H9 (cell line): ENCODE data around the gene COL5A3. TPM values are rescaled to one million over a fixed set of nuclear protein-coding genes. Genes with fewer than 3 reads are reported as not detected.
A peak's percentile ranks its signal among the peaks of the same experiment; 100 is the strongest.

Source experiments
- DNase-seq: peaks from one replicate; pipeline ENCODE4 v3.0.0-alpha.2; 2017
- H2AFZ ChIP-seq: one replicate; pipeline ENCODE4 v1.6.1; 2013; ENCODE audit warnings: mild to moderate bottlenecking, low read length, control low read depth, moderate library complexity
- H2AK5ac ChIP-seq: 2 replicates; pipeline ENCODE4 v1.6.1; 2013; ENCODE audit warnings: low read length, control low read depth, mixed read lengths; ENCODE audit not compliant: insufficient read length
- H2BK120ac ChIP-seq: one replicate; pipeline ENCODE4 v1.6.1; 2013; ENCODE audit warnings: low read depth, mild to moderate bottlenecking, low read length, control low read depth, inconsistent platforms; ENCODE audit not compliant: poor library complexity, severe bottlenecking
- H2BK12ac ChIP-seq: 2 replicates; pipeline ENCODE4 v1.6.1; 2013; ENCODE audit warnings: low read length, control low read depth, mixed read lengths, low read depth; ENCODE audit not compliant: insufficient read length
- H2BK15ac ChIP-seq: 2 replicates; pipeline ENCODE4 v1.6.1; 2013; ENCODE audit warnings: low read depth, low read length, control low read depth
- H2BK20ac ChIP-seq: one replicate; pipeline ENCODE4 v1.6.1; 2013; ENCODE audit warnings: low read depth, mild to moderate bottlenecking, low read length, control low read depth, inconsistent platforms; ENCODE audit not compliant: poor library complexity, severe bottlenecking
- H2BK5ac ChIP-seq: 2 replicates; pipeline ENCODE4 v1.6.1; 2013; ENCODE audit warnings: low read length, control low read depth, mixed read lengths; ENCODE audit not compliant: insufficient read length
- H3K14ac ChIP-seq: 2 replicates; pipeline ENCODE4 v1.6.1; 2013; ENCODE audit warnings: low read length, control low read depth; ENCODE audit not compliant: insufficient read depth
- H3K18ac ChIP-seq: 2 replicates; pipeline ENCODE4 v1.6.1; 2013; ENCODE audit warnings: low read depth, mild to moderate bottlenecking, mixed read lengths, low read length, control low read depth; ENCODE audit not compliant: insufficient read length
- H3K23ac ChIP-seq: 2 replicates; pipeline ENCODE4 v1.6.1; 2013; ENCODE audit warnings: low read length, control low read depth, mixed read lengths, low read depth; ENCODE audit not compliant: insufficient read length
- H3K23me2 ChIP-seq: 2 replicates; pipeline ENCODE4 v1.6.1; 2013; ENCODE audit warnings: low read depth, mild to moderate bottlenecking, mixed read lengths, low read length, control low read depth; ENCODE audit not compliant: insufficient read length, poor library complexity, severe bottlenecking
- H3K27ac ChIP-seq: 2 replicates; pipeline ENCODE4 v1.5.1; 2013; ENCODE audit warnings: low read length, control low read depth, mixed read lengths, low read depth; ENCODE audit not compliant: insufficient read length
- H3K27me3 ChIP-seq: 2 replicates; pipeline ENCODE4 v1.6.1; 2013; ENCODE audit warnings: low read length, control low read depth, inconsistent platforms; ENCODE audit not compliant: insufficient read depth
- H3K4ac ChIP-seq: 2 replicates; pipeline ENCODE4 v1.6.1; 2013; ENCODE audit warnings: low read depth, mild to moderate bottlenecking, control low read depth, inconsistent platforms, low read length, moderate library complexity
- H3K4me1 ChIP-seq: 2 replicates; pipeline ENCODE4 v1.6.1; 2013; ENCODE audit warnings: low read length, control low read depth, inconsistent platforms; ENCODE audit not compliant: insufficient read depth
- H3K4me2 ChIP-seq: 2 replicates; pipeline ENCODE4 v1.6.1; 2013; ENCODE audit warnings: low read length, control low read depth, mixed read lengths; ENCODE audit not compliant: insufficient read length, insufficient read depth
- H3K56ac ChIP-seq: 2 replicates; pipeline ENCODE4 v1.6.1; 2013; ENCODE audit warnings: low read depth, mild to moderate bottlenecking, mixed read lengths, low read length, control low read depth; ENCODE audit not compliant: insufficient read length
- H3K79me1 ChIP-seq: 2 replicates; pipeline ENCODE4 v1.6.1; 2013; ENCODE audit warnings: low read depth, mild to moderate bottlenecking, moderate library complexity, low read length, control low read depth, inconsistent platforms; ENCODE audit not compliant: insufficient read depth, poor library complexity, severe bottlenecking
- H3K79me2 ChIP-seq: 2 replicates; pipeline ENCODE4 v1.6.1; 2013; ENCODE audit warnings: low read length, control low read depth, inconsistent platforms; ENCODE audit not compliant: insufficient read depth
- H3K9ac ChIP-seq: 2 replicates; pipeline ENCODE4 v1.6.1; 2013; ENCODE audit warnings: low read length, control low read depth, mixed read lengths; ENCODE audit not compliant: insufficient read length; ENCODE audit errors: extremely low read depth
- H3K9me3 ChIP-seq: one replicate; pipeline ENCODE4 v1.6.1; 2013; ENCODE audit warnings: low read depth, low read length, inconsistent platforms; ENCODE audit not compliant: control insufficient read depth
- H3T11ph ChIP-seq: one replicate; pipeline ENCODE4 v1.6.1; 2013; ENCODE audit warnings: mild to moderate bottlenecking, low read length, control low read depth, inconsistent platforms
- H4K20me1 ChIP-seq: one replicate; pipeline ENCODE4 v1.6.1; 2013; ENCODE audit not compliant: control insufficient read depth, insufficient read length, insufficient read depth
- H4K5ac ChIP-seq: 2 replicates; pipeline ENCODE4 v1.6.1; 2013; ENCODE audit warnings: low read depth, mild to moderate bottlenecking, mixed read lengths, low read length, control low read depth; ENCODE audit not compliant: insufficient read length
- H4K8ac ChIP-seq: replicated peaks from 2 replicates; pipeline ENCODE4 v1.6.1; 2013; ENCODE audit warnings: low read length, control low read depth, mixed read lengths, low read depth; ENCODE audit not compliant: insufficient read length
- H4K91ac ChIP-seq: 2 replicates; pipeline ENCODE4 v1.6.1; 2013; ENCODE audit warnings: low read depth, mild to moderate bottlenecking, moderate library complexity, mixed read lengths, low read length, control low read depth; ENCODE audit not compliant: insufficient read length
- H3K27ac Mint-ChIP-seq, 3 experiments: 2 replicates in 2 of 3; 3 replicates in 1 of 3; pipeline ENCODE4 v1.8.0; 2020 to 2021; ENCODE audit warnings: mixed read lengths in 3 of 3, mild to moderate bottlenecking in 1 of 3, moderate library complexity in 1 of 3
- H3K27me3 Mint-ChIP-seq: 2 replicates; pipeline ENCODE4 v1.8.0; 2021; ENCODE audit warnings: low read depth, mild to moderate bottlenecking, moderate library complexity, mixed read lengths
- H3K36me3 Mint-ChIP-seq, 3 experiments: 2 replicates in 2 of 3; 3 replicates in 1 of 3; pipeline ENCODE4 v1.8.0; 2020 to 2021; ENCODE audit warnings: low read depth in 3 of 3, mixed read lengths in 3 of 3; ENCODE audit not compliant: insufficient read depth in 1 of 3
- H3K4me1 Mint-ChIP-seq, 2 experiments: 2 replicates each; pipeline ENCODE4 v1.8.0; 2020; ENCODE audit warnings: mixed read lengths in 2 of 2
- H3K4me3 Mint-ChIP-seq, 2 experiments: 2 replicates in 1 of 2; 3 replicates in 1 of 2; pipeline ENCODE4 v1.8.0; 2020 to 2021; ENCODE audit warnings: mild to moderate bottlenecking in 2 of 2, mixed read lengths in 2 of 2, moderate library complexity in 1 of 2
- H3K9me3 Mint-ChIP-seq, 2 experiments: 2 replicates in 1 of 2; 3 replicates in 1 of 2; pipeline ENCODE4 v1.8.0; 2020; ENCODE audit warnings: mild to moderate bottlenecking in 2 of 2, mixed read lengths in 2 of 2, moderate library complexity in 1 of 2
- CTCF ChIP-seq: fragments of 200-600 bp; sonication (generic); conservative IDR thresholded peaks from 3 replicates; pipeline ENCODE4 v1.8.0; 2021; ENCODE audit warnings: antibody characterized with exemption, mild to moderate bottlenecking
- total RNA-seq: library from RNA; stranded (reverse); gene quantifications from 2 replicates; pipeline ENCODE4 v1.2.1, GENCODE V29; 2021

COL5A3 gene
- total RNA-seq, 1 experiment from 2014 or later = 0.72 TPM

- Mint-ChIP-seq H3K4me3 (peak overlapping the region in 1 of 2 experiments; percentile 57; a peak in 1 of 5 replicates), H3K4me1 (peaks cover 17 to 19% of the 10 kb centered on the region in 2 experiments), H3K27me3 (peaks cover 63% of the 10 kb centered on the region), H3K36me3 (no peaks in the 10 kb centered on the region), H3K27ac (no peak overlapping the region), H3K9me3 (peaks cover 1 to 2% of the 10 kb centered on the region in 2 experiments; a peak in 2 of 5 replicates)
- Histone ChIP-seq H3K9me3 (no peaks in the 10 kb centered on the region), H4K20me1 (no peaks in the 10 kb centered on the region), H3K79me1 (no peaks in the 10 kb centered on the region), H4K5ac (no peak overlapping the region), H3K4ac (no peak overlapping the region), H3K79me2 (no peaks in the 10 kb centered on the region), H2AK5ac (no peak overlapping the region), H3T11ph (no peak overlapping the region), H3K27me3 (peaks cover 4% of the 10 kb centered on the region; the same call in 1 of the 2 replicates), H4K8ac (no peak overlapping the region), H3K18ac (no peak overlapping the region), H3K4me2 (no peak overlapping the region), H3K4me1 (peaks cover 5% of the 10 kb centered on the region; the same call in 1 of the 2 replicates), H2BK120ac (no peak overlapping the region), H2BK12ac (no peak overlapping the region), H3K27ac (no peak overlapping the region), H4K91ac (no peak overlapping the region), H3K56ac (no peak overlapping the region), H3K23ac (no peak overlapping the region), H3K14ac (no peak overlapping the region; the same call in 1 of the 2 replicates), H3K23me2 (no peaks in the 10 kb centered on the region), H2BK15ac (no peak overlapping the region), H3K9ac (no peak overlapping the region), H2BK5ac (no peak overlapping the region), H2AFZ (no peak overlapping the region), H2BK20ac (no peak overlapping the region)
- TF ChIP-seq CTCF = no peak
- DNase-seq = no peak
Observed at GRCh38 chr19:10006752-10007323, 3.5 kb downstream of the COL5A3 start.
